Skeletal muscle satellite cell (primary cell): ENCODE results near the gene APOA5. TPM values are rescaled to one million over a fixed set of nuclear protein-coding genes. Genes with fewer than 3 reads are reported as not detected.
"Not testable (repeated sequence)": the region's sequence is repeated elsewhere in the genome, so short reads cannot be mapped to it uniquely, and the experiment has no call there.

Source experiments
- H3K27me3 ChIP-seq: 2 replicates; pipeline ENCODE4 v1.7.0; 2013; ENCODE audit warnings: low read length; ENCODE audit not compliant: control insufficient read depth, insufficient read depth
- H3K36me3 ChIP-seq: 2 replicates; pipeline ENCODE4 v1.7.0; 2013; ENCODE audit warnings: mild to moderate bottlenecking, control low read depth, low read length; ENCODE audit not compliant: insufficient read depth
- H3K4me1 ChIP-seq: 2 replicates; pipeline ENCODE4 v1.7.0; 2013; ENCODE audit warnings: low read length; ENCODE audit not compliant: control insufficient read depth, insufficient read depth
- H3K4me2 ChIP-seq: 2 replicates; pipeline ENCODE4 v1.7.0; 2013; ENCODE audit warnings: mild to moderate bottlenecking, low read length
- H3K4me3 ChIP-seq: 2 replicates; pipeline ENCODE4 v1.7.0; 2013; ENCODE audit warnings: low read length
- H3K9ac ChIP-seq: 2 replicates; pipeline ENCODE4 v1.7.0; 2013; ENCODE audit warnings: mild to moderate bottlenecking, low read depth, low read length, moderate library complexity
- H3K9me3 ChIP-seq: replicated peaks from 2 replicates; pipeline ENCODE4 v1.7.0; 2013; ENCODE audit warnings: mild to moderate bottlenecking, control low read depth, low read length
- total RNA-seq: library from RNA; depleted of rRNA; stranded (reverse); fragments of >200 nt; gene quantifications from 2 replicates; pipeline ENCODE4 v1.2.3, GENCODE V29; 2012; rRNA removed

APOA5 gene, protein sequence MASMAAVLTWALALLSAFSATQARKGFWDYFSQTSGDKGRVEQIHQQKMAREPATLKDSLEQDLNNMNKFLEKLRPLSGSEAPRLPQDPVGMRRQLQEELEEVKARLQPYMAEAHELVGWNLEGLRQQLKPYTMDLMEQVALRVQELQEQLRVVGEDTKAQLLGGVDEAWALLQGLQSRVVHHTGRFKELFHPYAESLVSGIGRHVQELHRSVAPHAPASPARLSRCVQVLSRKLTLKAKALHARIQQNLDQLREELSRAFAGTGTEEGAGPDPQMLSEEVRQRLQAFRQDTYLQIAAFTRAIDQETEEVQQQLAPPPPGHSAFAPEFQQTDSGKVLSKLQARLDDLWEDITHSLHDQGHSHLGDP
- total RNA-seq = not detected in 2 replicates

DNA sequence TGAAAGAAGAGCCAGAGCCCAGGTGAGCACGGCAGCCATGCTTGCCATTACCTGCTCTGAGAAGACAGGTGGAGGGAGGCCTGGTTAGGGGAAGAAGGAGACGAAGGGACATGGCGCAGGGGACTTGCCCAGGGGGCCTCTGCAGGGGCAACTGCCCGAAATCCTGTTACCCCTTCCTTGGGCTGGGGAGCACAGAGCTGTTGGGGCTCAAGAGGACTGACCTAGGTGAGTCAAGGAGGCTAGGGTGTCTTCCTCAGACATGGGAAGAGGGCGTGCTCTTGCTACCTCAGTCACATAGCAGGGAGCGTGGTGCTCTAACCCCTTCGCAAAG lies at the start of gene APOA5:
TSS of gene APOA5 (minus strand) at position 67 of the 331 bp plus-strand sequence. CDS start at position 48, 19 bp downstream.
- H3K4me1 ChIP-seq = peaks cover 40% of the 10 kb centered on the region
- H3K4me2 ChIP-seq = peak within 1 kb of the TSS; percentile 68
- no peaks in the 10 kb centered on the region for H3K9me3 ChIP-seq
- peaks cover under 1% of the 10 kb centered on the region for H3K36me3 ChIP-seq
- H3K9ac ChIP-seq = no peak within 1 kb of the TSS
- peak within 1 kb of the TSS; percentile 36 for H3K4me3 ChIP-seq
- H3K27me3 ChIP-seq = no peaks in the 10 kb centered on the region

DNA sequence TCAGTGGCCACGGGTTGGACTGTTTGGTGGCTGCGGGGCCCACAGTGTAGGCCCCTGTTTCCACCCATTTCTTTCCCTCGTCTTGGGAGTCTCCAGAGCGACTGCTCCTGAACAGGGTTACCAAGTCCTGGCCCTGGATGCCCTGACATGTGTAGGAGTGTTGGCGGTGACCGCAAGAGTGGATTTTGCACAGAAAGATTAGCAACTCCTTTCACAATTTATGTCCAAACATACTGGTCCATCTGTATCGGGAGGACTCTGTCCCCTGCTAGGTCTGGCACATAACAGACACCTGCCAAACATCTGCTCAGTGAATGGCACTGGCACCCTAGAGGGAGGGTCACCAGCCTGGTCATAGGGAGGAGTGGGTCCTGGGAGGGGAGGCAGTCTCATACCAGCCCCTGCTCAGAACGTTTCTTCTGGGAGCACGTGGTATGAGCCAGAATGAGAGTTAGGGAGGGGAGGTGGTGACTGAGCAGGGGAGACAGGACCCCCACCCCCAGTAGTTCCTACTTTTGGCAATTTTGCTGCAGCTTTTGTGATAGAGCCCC lies 49.1 kb upstream of the APOA5 start:
- Histone ChIP-seq H3K9ac (no peak overlapping the region), H3K4me2 (no peak overlapping the region), H3K27me3 (no peaks in the 10 kb centered on the region), H3K4me1 (peaks cover 9% of the 10 kb centered on the region), H3K36me3 (peaks cover 9% of the 10 kb centered on the region), H3K9me3 (no peaks in the 10 kb centered on the region), H3K4me3 (no peak overlapping the region)

DNA sequence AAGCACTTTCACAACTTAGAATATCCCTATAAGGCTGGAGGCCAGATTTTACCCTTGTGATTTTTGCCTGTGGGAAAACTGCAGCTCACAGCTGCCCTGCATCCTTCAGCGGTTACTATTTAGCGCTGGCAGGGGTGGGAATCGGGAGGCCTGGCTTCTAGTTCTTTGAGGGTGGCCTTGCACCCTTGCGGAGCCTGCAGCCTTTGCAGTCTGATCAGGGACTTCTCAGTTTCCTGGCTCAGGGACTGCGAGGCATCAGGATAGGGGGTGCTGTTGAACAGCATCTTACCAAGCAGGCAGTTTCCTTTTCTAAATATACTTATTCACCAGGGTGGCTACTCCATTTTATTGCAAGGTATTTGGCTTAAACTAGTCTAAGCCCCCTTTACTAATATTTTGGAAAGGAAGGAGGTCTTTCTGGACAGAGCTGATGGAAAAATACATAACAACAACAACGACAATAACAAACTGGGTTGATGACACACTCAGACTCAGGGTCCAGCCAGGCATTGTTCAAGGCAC lies 48.6 kb upstream of the APOA5 start:
- Histone ChIP-seq H3K4me1 (peaks cover 15% of the 10 kb centered on the region), H3K4me3 (no peak overlapping the region), H3K36me3 (peaks cover 8% of the 10 kb centered on the region), H3K9ac (no peak overlapping the region), H3K9me3 (no peaks in the 10 kb centered on the region), H3K27me3 (no peaks in the 10 kb centered on the region), H3K4me2 (no peak overlapping the region)

DNA sequence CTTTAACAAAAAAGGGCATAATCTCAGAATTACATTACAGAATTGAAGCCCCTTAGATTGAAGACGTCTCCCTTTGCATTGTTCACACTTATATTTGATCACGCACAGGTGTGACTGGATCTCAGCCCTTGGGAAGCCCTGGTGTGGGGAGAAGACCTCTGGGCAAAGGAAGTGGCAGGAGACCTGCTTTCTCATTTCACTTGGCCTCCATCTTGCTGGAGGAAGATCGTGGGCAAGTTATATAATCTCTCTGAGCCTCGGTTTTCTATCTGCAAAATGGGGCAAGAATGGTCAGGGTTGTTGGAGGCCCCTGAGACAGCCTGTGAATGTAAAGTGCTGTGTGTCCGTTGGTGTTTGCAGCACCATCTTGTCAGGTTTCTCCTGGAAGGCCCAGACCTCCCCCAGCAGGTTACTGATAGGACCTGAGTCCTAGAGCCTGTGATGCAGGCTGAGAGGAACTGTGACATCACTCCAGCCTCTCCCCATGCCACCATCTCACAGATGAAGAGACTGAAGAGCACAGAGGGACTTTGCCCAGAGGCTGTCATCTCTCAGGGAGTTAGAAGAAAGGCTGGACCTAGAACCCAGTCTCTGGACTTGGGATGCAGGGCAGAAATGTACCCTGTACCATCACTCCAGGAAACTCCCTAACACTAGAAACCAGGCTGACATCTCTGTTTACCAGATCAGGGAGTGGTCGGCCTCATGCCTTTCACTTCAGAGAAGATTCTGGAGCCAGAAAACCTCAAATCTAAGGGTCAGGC lies 46.8 kb upstream of the APOA5 start:
- Histone ChIP-seq H3K4me2 (no peak overlapping the region), H3K36me3 (peaks cover 2% of the 10 kb centered on the region), H3K9me3 (no peaks in the 10 kb centered on the region), H3K9ac (no peak overlapping the region), H3K4me1 (peaks cover 17% of the 10 kb centered on the region), H3K4me3 (no peak overlapping the region), H3K27me3 (no peaks in the 10 kb centered on the region)

DNA sequence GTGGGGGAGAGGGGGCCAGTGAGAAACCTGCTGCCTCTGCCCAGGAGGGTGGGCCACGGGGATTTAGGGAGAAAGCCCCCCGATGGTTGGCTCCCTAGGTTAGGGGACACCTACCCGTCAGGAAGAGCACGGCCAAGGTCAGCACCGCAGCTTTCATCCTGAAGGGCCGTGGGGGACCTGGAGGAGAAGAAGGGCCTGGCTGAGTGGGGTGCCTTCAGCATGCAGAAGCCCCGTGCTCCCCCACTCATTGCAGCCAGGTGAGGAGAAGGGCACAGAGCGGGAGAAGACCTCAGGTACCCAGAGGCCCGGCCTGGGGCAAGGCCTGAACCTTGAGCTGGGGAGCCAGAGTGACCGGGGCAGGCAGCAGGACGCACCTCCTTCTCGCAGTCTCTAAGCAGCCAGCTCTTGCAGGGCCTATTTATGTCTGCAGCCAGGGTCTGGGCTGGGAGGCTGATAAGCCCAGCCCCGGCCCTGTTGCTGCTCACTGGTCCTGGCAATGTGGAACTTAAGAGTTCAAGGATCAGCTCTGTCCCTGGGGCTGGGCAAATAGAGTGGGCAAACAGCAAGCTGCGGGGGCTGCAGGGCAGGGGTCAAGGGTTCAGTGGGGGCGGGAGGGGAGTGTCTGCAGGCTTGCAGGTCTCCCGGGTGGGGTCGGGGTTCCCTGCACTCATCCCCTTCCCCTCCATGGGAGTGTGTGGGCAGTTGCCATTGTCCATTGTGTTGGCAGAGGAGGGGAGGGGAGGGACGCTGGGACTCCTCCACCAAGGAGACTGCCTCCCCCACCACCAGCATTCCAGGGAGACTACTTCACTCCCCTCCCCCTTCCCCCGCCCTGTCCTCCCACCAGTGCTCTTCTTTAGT lies 45.8 kb upstream of the APOA5 start, which contains the start of gene APOA1:
TSS of gene APOA1 (minus strand) at position 392 of the 861 bp plus-strand sequence. CDS start at position 157, 235 bp downstream.
- Histone ChIP-seq H3K4me2 (no peak within 1 kb of the TSS), H3K36me3 (no peaks in the 10 kb centered on the region), H3K4me1 (peaks cover 17% of the 10 kb centered on the region), H3K9ac (no peak within 1 kb of the TSS), H3K9me3 (no peaks in the 10 kb centered on the region), H3K27me3 (no peaks in the 10 kb centered on the region), H3K4me3 (no peak within 1 kb of the TSS)

DNA sequence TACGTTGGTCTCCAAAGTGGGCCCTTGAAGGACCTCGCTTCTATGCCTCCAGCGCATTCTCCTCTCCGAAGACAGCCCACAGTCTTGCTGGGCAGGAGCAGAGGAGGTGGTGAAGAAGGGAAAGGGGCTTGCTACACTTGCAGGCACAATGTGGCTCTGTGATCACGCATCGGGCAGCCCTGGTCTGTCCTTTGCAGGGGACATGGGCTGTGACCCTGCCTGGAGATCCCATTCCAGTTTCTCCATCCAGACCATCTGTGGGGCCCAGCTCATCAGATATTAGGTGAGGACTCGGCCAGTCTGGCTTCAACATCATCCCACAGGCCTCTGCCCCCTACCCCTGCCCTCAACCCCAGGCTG lies 44.9 kb upstream of the APOA5 start:
- no peaks in the 10 kb centered on the region for H3K9me3 ChIP-seq
- no peak overlapping the region for H3K4me3 ChIP-seq
- no peaks in the 10 kb centered on the region for H3K36me3 ChIP-seq
- H3K9ac ChIP-seq = no peak overlapping the region
- peaks cover 17% of the 10 kb centered on the region for H3K4me1 ChIP-seq
- no peak overlapping the region for H3K4me2 ChIP-seq
- no peaks in the 10 kb centered on the region for H3K27me3 ChIP-seq

DNA sequence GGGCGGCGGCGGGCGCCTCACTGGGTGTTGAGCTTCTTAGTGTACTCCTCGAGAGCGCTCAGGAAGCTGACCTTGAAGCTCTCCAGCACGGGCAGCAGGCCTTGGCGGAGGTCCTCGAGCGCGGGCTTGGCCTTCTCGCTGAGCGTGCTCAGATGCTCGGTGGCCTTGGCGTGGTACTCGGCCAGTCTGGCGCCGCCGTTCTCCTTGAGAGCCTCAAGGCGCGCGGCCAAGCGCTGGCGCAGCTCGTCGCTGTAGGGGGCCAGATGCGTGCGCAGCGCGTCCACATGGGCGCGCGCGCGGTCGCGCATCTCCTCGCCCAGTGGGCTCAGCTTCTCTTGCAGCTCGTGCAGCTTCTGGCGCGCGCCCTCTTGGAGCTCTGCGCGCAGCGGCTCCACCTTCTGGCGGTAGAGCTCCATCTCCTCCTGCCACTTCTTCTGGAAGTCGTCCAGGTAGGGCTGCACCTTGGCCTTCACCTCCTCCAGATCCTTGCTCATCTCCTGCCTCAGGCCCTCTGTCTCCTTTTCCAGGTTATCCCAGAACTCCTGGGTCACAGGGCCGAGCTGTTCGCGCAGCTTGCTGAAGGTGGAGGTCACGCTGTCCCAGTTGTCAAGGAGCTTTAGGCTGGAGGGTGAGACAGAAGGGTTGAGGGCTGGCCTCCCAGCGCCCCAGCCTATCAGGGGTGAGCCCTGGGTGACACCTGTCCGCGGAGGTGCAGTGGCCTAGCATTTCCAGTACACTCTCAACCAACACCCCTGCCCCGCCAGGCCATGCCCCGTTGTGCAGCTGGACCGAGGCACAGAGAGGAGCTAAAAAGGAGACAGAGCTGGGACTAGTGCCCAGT lies 44.3 kb upstream of the APOA5 start:
- peaks cover 17% of the 10 kb centered on the region for H3K4me1 ChIP-seq
- H3K9me3 ChIP-seq = no peaks in the 10 kb centered on the region
- H3K4me2 ChIP-seq = peak overlapping the region; percentile 74
- peak overlapping the region; percentile 59 for H3K9ac ChIP-seq
- no peaks in the 10 kb centered on the region for H3K27me3 ChIP-seq
- peak overlapping the region; percentile 56 for H3K4me3 ChIP-seq
- no peaks in the 10 kb centered on the region for H3K36me3 ChIP-seq

DNA sequence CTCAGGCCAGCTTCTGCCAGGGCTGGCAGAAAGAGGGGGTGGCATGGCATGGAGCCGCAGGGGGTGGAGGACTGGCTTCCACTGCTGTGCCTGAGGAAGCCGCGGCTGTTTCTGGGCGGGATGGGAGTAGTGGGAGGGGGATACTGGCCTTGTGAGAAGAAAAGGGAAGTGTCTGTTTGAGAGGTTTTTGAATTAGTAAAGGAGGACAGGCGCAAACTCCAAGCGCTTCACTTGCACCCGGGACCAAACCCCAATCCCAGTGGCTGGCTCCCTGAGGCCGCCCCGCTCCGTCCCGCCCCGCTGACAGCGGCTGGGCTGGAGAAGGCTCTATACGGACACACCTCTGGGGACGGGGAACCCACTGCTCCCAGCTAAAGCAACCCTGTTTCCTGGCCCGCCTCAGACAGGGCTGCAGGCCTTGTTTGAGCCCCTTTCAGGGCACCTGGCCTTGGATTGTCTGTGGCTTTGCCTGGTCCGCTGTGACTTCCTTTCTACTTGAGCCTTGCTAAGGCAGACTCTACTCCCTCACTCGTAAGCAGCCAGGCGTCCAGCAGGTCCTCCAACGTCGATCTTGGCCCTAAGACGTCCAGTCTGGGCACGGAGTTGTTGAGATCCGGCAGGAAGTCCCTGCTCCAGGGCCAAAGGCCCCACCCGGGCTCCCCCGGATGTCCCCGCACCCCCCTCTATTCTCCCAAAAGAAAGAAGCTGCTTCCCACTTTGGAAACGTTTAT lies 43.5 kb upstream of the APOA5 start:
- H3K27me3 ChIP-seq = no peaks in the 10 kb centered on the region
- peak overlapping the region; percentile 74 for H3K4me2 ChIP-seq
- H3K4me1 ChIP-seq = peaks cover 12% of the 10 kb centered on the region
- peak overlapping the region; percentile 59 for H3K9ac ChIP-seq
- no peaks in the 10 kb centered on the region for H3K9me3 ChIP-seq
- peak overlapping the region; percentile 56 for H3K4me3 ChIP-seq
- no peaks in the 10 kb centered on the region for H3K36me3 ChIP-seq

DNA sequence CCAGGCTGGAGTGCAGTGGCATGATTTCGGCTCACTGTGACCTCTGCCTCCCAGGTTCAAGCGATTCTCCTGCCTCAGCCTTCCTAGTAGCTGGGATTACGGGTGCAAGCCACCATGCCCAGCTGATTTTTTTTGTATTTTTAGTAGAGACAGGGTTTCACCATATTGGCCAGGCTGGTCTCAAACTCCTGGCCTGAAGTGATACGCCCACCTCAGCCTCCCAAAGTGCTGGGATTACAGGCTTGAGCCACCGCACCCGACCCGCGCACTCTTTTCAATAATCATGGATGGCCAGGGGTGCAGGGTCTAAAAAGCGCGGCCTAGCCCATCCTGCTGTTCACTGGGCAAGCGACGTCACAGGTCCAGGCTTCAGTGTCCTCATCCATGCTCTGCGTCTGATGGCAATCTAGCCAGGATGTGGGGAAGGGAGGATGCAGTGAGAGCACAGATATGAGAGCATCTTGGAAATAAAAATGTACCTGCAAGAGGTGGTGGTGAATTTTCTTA lies 42.9 kb upstream of the APOA5 start:
- peaks cover 14% of the 10 kb centered on the region for H3K4me1 ChIP-seq
- not testable (repeated sequence) for H3K4me3 ChIP-seq, H3K9me3 ChIP-seq, H3K27me3 ChIP-seq, H3K9ac ChIP-seq, H3K36me3 ChIP-seq, H3K4me2 ChIP-seq
